ENCODE data around the gene ACTN3.

- TF ChIP-seq CTCF (IDR thresholded peaks at IDR 0.05) (no peak), POLR2A (IDR thresholded peaks at IDR 0.05) (no peak), EP300 (IDR thresholded peaks at IDR 0.05) (no peak)
These were observed 15.6 kb upstream of the ACTN3 start for GRCh38 chr11:66530927-66531709.

Data from tibial nerve (tissue), 4 donors.